Panc1 (cell line): Measurements from ENCODE around the gene ATOSA. TPM values are rescaled to one million over a fixed set of nuclear protein-coding genes. Genes with fewer than 3 reads are reported as not detected.

Experiments used
- ATAC-seq: fragments of 200-7000 bp; cut with Tn5 transposase; 2 replicates; pipeline ENCODE4 v1.9.1; 2020; ENCODE audit warnings: mild to moderate bottlenecking, moderate library complexity
- BruUV-seq: library from RNA; stranded (reverse); fragments of 400-500 nt; replicated peaks from 2 replicates; lab custom pipeline; 2021; lab: Mats Ljungman, UMichigan
- CTCF ChIA-PET: fragments of 300-600 bp; sonication (Branson Sonifier 250); formaldehyde crosslinking; loops from one replicate; lab custom pipeline; 2022; ENCODE audit warnings: antibody characterized with exemption; lab: Charles Lee
- POLR2A ChIA-PET: fragments of 300-600 bp; sonication (Branson Sonifier 250); formaldehyde crosslinking; loops from one replicate; lab custom pipeline; 2022; ENCODE audit warnings: antibody characterized with exemption; lab: Charles Lee
- DNase-seq: peaks from one replicate; pipeline ENCODE4 v3.0.0-alpha.2; 2010; ENCODE audit warnings: low read depth, low spot score
- H3K27ac ChIP-seq: 2 replicates; pipeline ENCODE4 v1.5.1; 2011; ENCODE audit warnings: mild to moderate bottlenecking, low read length, inconsistent platforms
- H3K27me3 ChIP-seq: fragments of 200-500 bp; sonication (Bioruptor generic); 2 replicates; pipeline ENCODE4 v1.6.0; 2014; ENCODE audit warnings: low read length, inconsistent platforms; ENCODE audit not compliant: control insufficient read depth, insufficient read depth
- H3K36me3 ChIP-seq: fragments of 200-500 bp; sonication (Bioruptor generic); 2 replicates; pipeline ENCODE4 v1.5.1; 2014; ENCODE audit warnings: inconsistent platforms, mild to moderate bottlenecking, low read length, moderate library complexity; ENCODE audit not compliant: control insufficient read depth, insufficient read depth
- H3K4me1 ChIP-seq: 2 replicates; pipeline ENCODE4 v1.5.1; 2011; ENCODE audit warnings: inconsistent platforms, mild to moderate bottlenecking, low read length, moderate library complexity; ENCODE audit not compliant: control insufficient read depth, insufficient read depth
- H3K4me3 ChIP-seq, 2 experiments: 2 replicates each; pipeline ENCODE4 v1.5.1; 2011 to 2012; ENCODE audit warnings: low read depth in 2 of 2, low read length in 2 of 2, mild to moderate bottlenecking in 2 of 2, inconsistent platforms in 1 of 2, moderate library complexity in 1 of 2
- H3K9me3 ChIP-seq: fragments of 200-500 bp; sonication (Bioruptor generic); 2 replicates; pipeline ENCODE4 v1.5.1; 2014; ENCODE audit warnings: low read depth, mild to moderate bottlenecking, inconsistent platforms, low read length, moderate library complexity; ENCODE audit not compliant: control insufficient read depth, insufficient read depth
- CTCF ChIP-seq: fragments of 450-650 bp; IDR thresholded peaks from 2 replicates; pipeline ENCODE4 v1.5.1; 2017; ENCODE audit warnings: mild to moderate bottlenecking
- POLR2AphosphoS5 ChIP-seq: IDR thresholded peaks from 2 replicates; pipeline ENCODE4 v1.6.1; 2012; ENCODE audit warnings: mild to moderate bottlenecking, low read depth, low read length, moderate library complexity
- REST ChIP-seq, 2 experiments: IDR thresholded peaks; 2 replicates each; pipeline ENCODE4 v1.6.1; 2011 to 2012; ENCODE audit warnings: low read depth in 2 of 2, control low read depth in 1 of 2, low read length in 1 of 2, mild to moderate bottlenecking in 1 of 2, moderate library complexity in 1 of 2; ENCODE audit not compliant: insufficient read depth in 1 of 2
- SIN3A ChIP-seq: IDR thresholded peaks from 2 replicates; pipeline ENCODE4 v1.6.1; 2012; ENCODE audit warnings: low read depth, mild to moderate bottlenecking, low read length, moderate library complexity, borderline replicate concordance; ENCODE audit not compliant: insufficient read depth
- TCF7L2 ChIP-seq: IDR thresholded peaks from 2 replicates; pipeline ENCODE4 v1.6.1; 2011; ENCODE audit warnings: mild to moderate bottlenecking, low read depth, low read length, inconsistent platforms
- in situ Hi-C: cut with HindIII; loops from 2 replicates; pipeline ENCODE4 v1.10.0; 2016; ENCODE audit warnings: low sequenced_read_pairs, low pct_unique_long_range_greater_than_20kb
- intact Hi-C: fragments of 100-400 bp; cut with micrococcal nuclease; formaldehyde crosslinking; loops from one replicate; pipeline ENCODE4 v1.10.0; 2022; ENCODE audit not compliant: unreplicated experiment
- total RNA-seq: library from RNA; stranded (reverse); gene quantifications from one replicate; pipeline ENCODE4 v1.2.1, GENCODE V29; 2021; ENCODE audit not compliant: unreplicated experiment

Gene ATOSA
- total RNA-seq, 1 experiment from 2014 or later: 18.5 TPM

GRCh38 chr15:52649686-52650085, 29.5 kb downstream of the ATOSA start:
- intact Hi-C loops (no loop called here), in situ Hi-C loops (no loop called here)
- no peaks in the 10 kb centered on the region for H3K9me3 ChIP-seq
- H3K27me3 ChIP-seq: no peaks in the 10 kb centered on the region
- H3K4me1 ChIP-seq: peaks cover 40% of the 10 kb centered on the region
- no peaks in the 10 kb centered on the region; the same call in 1 of the 2 replicates for H3K36me3 ChIP-seq
- DNase-seq (no peak), ATAC-seq (no peak)
- POLR2A ChIA-PET: no interaction called here
- no TSS peak for BruUV-seq
- TF ChIP-seq TCF7L2: no peak
- TF ChIP-seq CTCF: no peak
- TF ChIP-seq POLR2AphosphoS5: no peak
- no peak for TF ChIP-seq REST (IDR thresholded peaks at IDR 0.05; ENCODE audit: insufficient read depth in 1 of 2, low read depth in 2 of 2, low read length in 1 of 2)
- no peak for TF ChIP-seq SIN3A
- H3K27ac ChIP-seq: peak overlapping the region; percentile 93; the same call in 1 of the 2 replicates
- CTCF ChIA-PET: interaction anchor here (0.6 kb wide), 1 partner anchor 512 kb away, joined by 12 read pairs; no protein-coding TSS in a partner anchor
- H3K4me3 ChIP-seq: no peak overlapping the region

GRCh38 chr15:52645916-52646315, 33.3 kb downstream of the ATOSA start:
- DNase-seq (no peak), ATAC-seq (no peak)
- intact Hi-C loops: no loop called here
- no peak overlapping the region for H3K27ac ChIP-seq
- TF ChIP-seq POLR2AphosphoS5: no peak
- TF ChIP-seq REST (IDR thresholded peaks at IDR 0.05; ENCODE audit: insufficient read depth in 1 of 2, low read depth in 2 of 2, low read length in 1 of 2): no peak
- no peak for TF ChIP-seq TCF7L2
- TF ChIP-seq SIN3A: no peak
- TF ChIP-seq CTCF: no peak
- H3K27me3 ChIP-seq: no peaks in the 10 kb centered on the region
- no peaks in the 10 kb centered on the region; the same call in 1 of the 2 replicates for H3K36me3 ChIP-seq
- POLR2A ChIA-PET: no interaction called here
- CTCF ChIA-PET: no interaction called here
- no peaks in the 10 kb centered on the region for H3K9me3 ChIP-seq
- no peak overlapping the region for H3K4me3 ChIP-seq
- BruUV-seq: no TSS peak
- in situ Hi-C loops: no loop called here
- peaks cover 9% of the 10 kb centered on the region for H3K4me1 ChIP-seq
